ENCODE results near the gene REG1A.

REG1A gene

GRCh38 chr2:79086255-79086654 is 34.0 kb upstream of the REG1A start:
- in situ Hi-C loops (cut with MboI; ENCODE audit: low sequenced_read_pairs, unreplicated experiment) = no loop called here
- TF ChIP-seq CTCF (IDR thresholded peaks at IDR 0.05; ENCODE audit: borderline replicate concordance, control extremely low read depth, extremely low read depth, insufficient read depth, missing control alignments) = no peak
- no peak for DNase-seq (ENCODE audit: low spot score)

GRCh38 chr2:79087785-79088364 is 32.4 kb upstream of the REG1A start, which contains the start of gene REG1B:
REG1B (minus strand) TSS chr2:79087993; CDS start chr2:79087612, 381 bp downstream.
- no peak for TF ChIP-seq CTCF (IDR thresholded peaks at IDR 0.05; ENCODE audit: borderline replicate concordance, control extremely low read depth, extremely low read depth, insufficient read depth, missing control alignments)
- no peak for DNase-seq (ENCODE audit: low spot score)
- in situ Hi-C loops (cut with MboI; ENCODE audit: low sequenced_read_pairs, unreplicated experiment) = no loop called here

GRCh38 chr2:79090693-79091092 is 29.6 kb upstream of the REG1A start:
- in situ Hi-C loops (cut with MboI; ENCODE audit: low sequenced_read_pairs, unreplicated experiment) = no loop called here
- TF ChIP-seq CTCF (IDR thresholded peaks at IDR 0.05; ENCODE audit: borderline replicate concordance, control extremely low read depth, extremely low read depth, insufficient read depth, missing control alignments) = no peak

GRCh38 chr2:79097843-79098242 is 22.4 kb upstream of the REG1A start:
- no peak for DNase-seq (ENCODE audit: low spot score)
- in situ Hi-C loops (cut with MboI; ENCODE audit: low sequenced_read_pairs, unreplicated experiment) = no loop called here
- no peak for TF ChIP-seq CTCF (IDR thresholded peaks at IDR 0.05; ENCODE audit: borderline replicate concordance, control extremely low read depth, extremely low read depth, insufficient read depth, missing control alignments)

More at GRCh38 chr2:79090693-79091092, 29.6 kb upstream of the REG1A start:
- DNase-seq (ENCODE audit: low spot score) = no peak

GRCh38 chr2:79099140-79099686 is 21.1 kb upstream of the REG1A start:
- TF ChIP-seq CTCF (IDR thresholded peaks at IDR 0.05; ENCODE audit: borderline replicate concordance, control extremely low read depth, extremely low read depth, insufficient read depth, missing control alignments) = no peak
- no peak for DNase-seq (ENCODE audit: low spot score)
- in situ Hi-C loops (cut with MboI; ENCODE audit: low sequenced_read_pairs, unreplicated experiment) = no loop called here

- in situ Hi-C loops (cut with MboI; ENCODE audit: low sequenced_read_pairs, unreplicated experiment) = no loop called here
- DNase-seq (ENCODE audit: low spot score) = no peak
- no peak for TF ChIP-seq CTCF (IDR thresholded peaks at IDR 0.05; ENCODE audit: borderline replicate concordance, control extremely low read depth, extremely low read depth, insufficient read depth, missing control alignments)
Measured at GRCh38 chr2:79100285-79100684, 20.0 kb upstream of the REG1A start.

Measured in GM13976 (cell line).